Endothelial cell of umbilical vein (primary cell): ENCODE results near the gene DDR2. TPM values are rescaled to one million over a fixed set of nuclear protein-coding genes. Genes with fewer than 3 reads are reported as not detected.

Experiments used
- BruUV-seq: library from RNA; stranded (reverse); fragments of 400-500 nt; replicated peaks from 2 replicates; lab custom pipeline; 2021; lab: Mats Ljungman, UMichigan
- CTCF ChIA-PET: fragments of 300-600, 350-600 bp; sonication (Branson Sonifier 250); formaldehyde crosslinking; loops from one replicate; lab custom pipeline; 2021; ENCODE audit warnings: antibody characterized with exemption, inconsistent platforms; lab: Charles Lee
- POLR2A ChIA-PET: fragments of 300-600, 350-600 bp; sonication (Branson Sonifier 250); formaldehyde crosslinking; loops from one replicate; lab custom pipeline; 2021; ENCODE audit warnings: antibody characterized with exemption, inconsistent platforms; lab: Charles Lee
- DNase-seq: peaks from one replicate; pipeline ENCODE4 v3.0.0-alpha.2; 2011; ENCODE audit warnings: low read depth, low spot score
- FAIRE-seq: peaks from 2 replicates; lab custom pipeline; 2011; peaks lifted over from hg19 to GRCh38; lab: Jason Lieb, UNC
- H2AFZ ChIP-seq: 2 replicates; pipeline ENCODE4 v1.6.0; 2012; ENCODE audit warnings: low read depth, low read length, control low read depth, inconsistent platforms
- H3K27ac ChIP-seq: 2 replicates; pipeline ENCODE4 v1.5.1; 2011; ENCODE audit warnings: low read depth, mild to moderate bottlenecking, control low read depth, low read length, moderate library complexity; ENCODE audit not compliant: insufficient read depth
- H3K27me3 ChIP-seq, 2 experiments: 2 replicates each; pipeline versions ENCODE4 v1.6.0 to v1.6.1; 2011; ENCODE audit warnings: low read length in 2 of 2, mixed read lengths in 1 of 2; ENCODE audit not compliant: control insufficient read depth in 2 of 2, insufficient read depth in 2 of 2
- H3K36me3 ChIP-seq, 2 experiments: 2 replicates in 1 of 2; 3 replicates in 1 of 2; pipeline ENCODE4 v1.5.1; 2011; ENCODE audit warnings: low read length in 2 of 2, mild to moderate bottlenecking in 1 of 2, moderate library complexity in 1 of 2; ENCODE audit not compliant: control insufficient read depth in 2 of 2, insufficient read depth in 2 of 2; ENCODE audit errors: extremely low read depth in 1 of 2
- H3K4me1 ChIP-seq: 3 replicates; pipeline ENCODE4 v1.5.1; 2011; ENCODE audit warnings: mild to moderate bottlenecking, low read length; ENCODE audit not compliant: control insufficient read depth, insufficient read depth; ENCODE audit errors: extremely low read depth
- H3K4me2 ChIP-seq: 2 replicates; pipeline ENCODE4 v1.6.1; 2011; ENCODE audit warnings: low read length, control low read depth, mixed read lengths; ENCODE audit not compliant: insufficient read depth
- H3K4me3 ChIP-seq, 3 experiments: fragments of 200-600 bp in 1 of 3; sonication (generic), shearing (Covaris generic) in 1 of 3; replicated peaks in 1 of 3; 2 replicates each; pipeline ENCODE4 v1.5.1; 2011 to 2016; ENCODE audit warnings: control low read depth in 3 of 3, low read length in 3 of 3, mild to moderate bottlenecking in 2 of 3, inconsistent platforms in 1 of 3, low read depth in 1 of 3, moderate library complexity in 1 of 3; ENCODE audit not compliant: insufficient read depth in 1 of 3
- H3K79me2 ChIP-seq: 2 replicates; pipeline ENCODE4 v1.6.0; 2012; ENCODE audit warnings: low read length, inconsistent platforms; ENCODE audit not compliant: control insufficient read depth, insufficient read depth
- H3K9ac ChIP-seq: replicated peaks from 2 replicates; pipeline ENCODE3; 2011; ENCODE audit warnings: low read length, control low read depth; ENCODE audit not compliant: insufficient read depth; ENCODE audit errors: extremely low read depth
- H3K9me1 ChIP-seq: replicated peaks from 3 replicates; pipeline ENCODE4 v1.6.0; 2011; ENCODE audit warnings: mild to moderate bottlenecking, low read length; ENCODE audit not compliant: control insufficient read depth, insufficient read depth; ENCODE audit errors: extremely low read depth
- H3K9me3 ChIP-seq: replicated peaks from 2 replicates; pipeline ENCODE4 v1.5.1; 2012; ENCODE audit warnings: low read length, inconsistent platforms; ENCODE audit not compliant: control insufficient read depth, insufficient read depth
- H4K20me1 ChIP-seq: replicated peaks from 2 replicates; pipeline ENCODE3; 2011; ENCODE audit warnings: mild to moderate bottlenecking, low read length; ENCODE audit not compliant: control insufficient read depth, insufficient read depth; ENCODE audit errors: extremely low read depth
- EZH2 ChIP-seq: IDR thresholded peaks from 2 replicates; pipeline ENCODE4 v1.6.1; 2012; ENCODE audit warnings: borderline replicate concordance, low read depth, mild to moderate bottlenecking, moderate library complexity, low read length, inconsistent platforms; ENCODE audit not compliant: severe bottlenecking
- FOS ChIP-seq: IDR thresholded peaks from 2 replicates; pipeline ENCODE4 v1.6.1; 2011; ENCODE audit warnings: mild to moderate bottlenecking, low read length, moderate library complexity, borderline replicate concordance; ENCODE audit not compliant: insufficient read depth
- GATA2 ChIP-seq: IDR thresholded peaks from 2 replicates; pipeline ENCODE4 v1.7.0; 2011; ENCODE audit warnings: low read depth, mild to moderate bottlenecking, moderate library complexity, mixed read lengths, low read length; ENCODE audit not compliant: insufficient read length, insufficient read depth
- JUN ChIP-seq: IDR thresholded peaks from 2 replicates; pipeline ENCODE4 v1.6.1; 2011; ENCODE audit warnings: borderline replicate concordance, low read depth; ENCODE audit not compliant: insufficient read length, insufficient read depth
- MYC ChIP-seq: IDR thresholded peaks from one replicate; pipeline ENCODE4 v1.6.1; 2011; ENCODE audit warnings: mild to moderate bottlenecking, low read depth, low read length
- POLR2A ChIP-seq: IDR thresholded peaks from 2 replicates; pipeline ENCODE4 v1.6.1; 2012; ENCODE audit warnings: low read depth, mild to moderate bottlenecking, control low read depth, low read length
- POLR2AphosphoS5 ChIP-seq: IDR thresholded peaks from 2 replicates; pipeline ENCODE4 v1.6.1; 2012; ENCODE audit warnings: low read depth, mild to moderate bottlenecking, control low read depth, low read length, moderate library complexity; ENCODE audit not compliant: insufficient read depth
- dilution Hi-C: fragments of 300-500 bp; cut with MboI; formaldehyde crosslinking; loops from one replicate; pipeline ENCODE4 v1.15.0; 2019; ENCODE audit warnings: low sequenced_read_pairs; ENCODE audit not compliant: extremely low pct_ligation_motif_present
- intact Hi-C: fragments of 100-400 bp; cut with micrococcal nuclease; formaldehyde crosslinking; loops from one replicate; pipeline ENCODE4 v1.10.0; 2022
- polyA plus RNA-seq, 4 experiments: library from polyadenylated mRNA; depleted of rRNA in 3 of 4; stranded (reverse) in 3 of 4; unstranded in 1 of 4; fragments of >200 nt; gene quantifications; 2 replicates each; pipeline versions ENCODE4 v1.2.1 to v1.2.3, GENCODE V29; 2011 to 2012; ENCODE audit warnings: missing spikeins in 1 of 4
- total RNA-seq: library from RNA; stranded (reverse); gene quantifications from 2 replicates; pipeline ENCODE4 v1.2.3, GENCODE V29; 2021
- TF ChIP-seq, protein P1 (sequence below), 2 donors: IDR thresholded peaks; 1 replicate in 1 of 2; 2 replicates in 1 of 2; pipeline ENCODE4 v1.5.1; 2011; ENCODE audit warnings: low read length in 2 of 2, mild to moderate bottlenecking in 2 of 2, moderate library complexity in 2 of 2, control low read depth in 1 of 2, inconsistent platforms in 1 of 2, low read depth in 1 of 2; ENCODE audit not compliant: insufficient read depth in 1 of 2; ENCODE audit errors: extremely low read depth in 1 of 2
- TF ChIP-seq, protein P2 (sequence below): IDR thresholded peaks from 2 replicates; pipeline ENCODE4 v1.6.1; 2011; ENCODE audit not compliant: insufficient read depth, insufficient read length

DDR2 gene
- total and polyA plus RNA-seq, 2 donors (not counting 3 experiments of a cell fraction or from before 2014, with no cell fraction given), result 27.8 to 30.8 TPM

DNA sequence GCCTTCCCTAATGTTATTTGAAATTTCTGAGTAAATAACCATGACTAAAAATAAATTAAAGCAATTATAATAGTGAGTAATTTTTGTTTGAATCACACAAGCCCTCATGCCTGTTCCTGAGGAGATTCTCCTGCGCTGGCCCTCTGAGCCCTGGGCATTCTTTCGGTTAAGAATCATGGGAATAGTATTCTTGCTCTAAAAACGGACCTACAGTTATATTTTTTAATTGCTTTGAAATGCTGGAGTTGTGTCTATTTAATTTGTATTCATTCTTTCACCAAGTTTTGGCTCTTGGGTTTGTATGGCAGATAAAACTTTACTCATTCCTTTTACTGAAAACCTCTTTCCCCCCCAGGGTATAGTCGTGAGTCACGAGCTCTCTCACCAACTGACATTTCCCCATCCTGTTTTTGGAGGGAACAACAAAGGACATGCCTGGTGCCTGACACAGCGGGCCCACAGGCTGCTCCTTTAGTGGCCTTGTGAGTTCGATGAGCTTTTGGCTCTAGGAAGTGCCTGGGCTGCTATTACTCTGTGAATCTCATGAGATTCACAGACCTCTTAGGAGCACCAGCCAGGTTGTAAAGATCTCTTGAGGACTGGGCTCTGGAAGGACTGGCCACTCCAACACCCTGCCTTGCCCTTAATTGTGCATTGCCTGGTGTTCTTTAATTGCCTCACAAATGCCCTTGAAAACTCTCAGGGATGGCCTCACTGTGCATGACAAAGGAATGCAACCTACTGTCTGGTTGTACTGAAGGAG, 58.6 kb downstream of the DDR2 start:
- Histone ChIP-seq H3K79me2 (peaks cover 6% of the 10 kb centered on the region), H3K27me3 (no peaks in the 10 kb centered on the region), H3K27ac (peak overlapping the region; percentile 64), H3K4me1 (peaks cover 31% of the 10 kb centered on the region), H3K4me3 (no peak overlapping the region), H2AFZ (no peak overlapping the region), H3K9me1 (no peaks in the 10 kb centered on the region), H3K36me3 (no peaks in the 10 kb centered on the region), H3K9ac (peak overlapping the region; percentile 26), H3K9me3 (no peaks in the 10 kb centered on the region), H4K20me1 (no peaks in the 10 kb centered on the region), H3K4me2 (peak overlapping the region; percentile 54)
- DNase-seq, result peak; percentile 94
- intact Hi-C loops (loop anchor here (1.0 to 2.0 kb wide), 4 partner anchors 15 to 66 kb away; partner anchors contain the start of gene DDR2), dilution Hi-C loops (no loop called here)
- FAIRE-seq, result peak; percentile 93
- TSS peak; percentile 64 for BruUV-seq
- CTCF ChIA-PET, result interaction anchor here (0.9 to 4.5 kb wide), 9 partner anchors 9 to 78 kb away, joined by 3 to 20 read pairs (median 4); no protein-coding TSS in a partner anchor
- POLR2A ChIA-PET, result interaction anchor here (0.8 to 1.3 kb wide), 3 partner anchors 15 to 183 kb away, joined by 3 to 5 read pairs (median 3); partner anchors contain the start of gene DDR2
- TF ChIP-seq GATA2 (peak; percentile 47), POLR2A (no peak), POLR2AphosphoS5 (peak; percentile 72), MYC (peak; percentile 32), JUN (peak; percentile 71), FOS (peak; percentile 97), EZH2 (no peak)
- TF ChIP-seq, protein P1, sequence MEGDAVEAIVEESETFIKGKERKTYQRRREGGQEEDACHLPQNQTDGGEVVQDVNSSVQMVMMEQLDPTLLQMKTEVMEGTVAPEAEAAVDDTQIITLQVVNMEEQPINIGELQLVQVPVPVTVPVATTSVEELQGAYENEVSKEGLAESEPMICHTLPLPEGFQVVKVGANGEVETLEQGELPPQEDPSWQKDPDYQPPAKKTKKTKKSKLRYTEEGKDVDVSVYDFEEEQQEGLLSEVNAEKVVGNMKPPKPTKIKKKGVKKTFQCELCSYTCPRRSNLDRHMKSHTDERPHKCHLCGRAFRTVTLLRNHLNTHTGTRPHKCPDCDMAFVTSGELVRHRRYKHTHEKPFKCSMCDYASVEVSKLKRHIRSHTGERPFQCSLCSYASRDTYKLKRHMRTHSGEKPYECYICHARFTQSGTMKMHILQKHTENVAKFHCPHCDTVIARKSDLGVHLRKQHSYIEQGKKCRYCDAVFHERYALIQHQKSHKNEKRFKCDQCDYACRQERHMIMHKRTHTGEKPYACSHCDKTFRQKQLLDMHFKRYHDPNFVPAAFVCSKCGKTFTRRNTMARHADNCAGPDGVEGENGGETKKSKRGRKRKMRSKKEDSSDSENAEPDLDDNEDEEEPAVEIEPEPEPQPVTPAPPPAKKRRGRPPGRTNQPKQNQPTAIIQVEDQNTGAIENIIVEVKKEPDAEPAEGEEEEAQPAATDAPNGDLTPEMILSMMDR (IDR thresholded peaks at IDR 0.05; ENCODE audit: extremely low read depth in 1 of 2, insufficient read depth in 1 of 2, low read depth in 1 of 2, low read length in 2 of 2), result no peak
- TF ChIP-seq, protein P2, sequence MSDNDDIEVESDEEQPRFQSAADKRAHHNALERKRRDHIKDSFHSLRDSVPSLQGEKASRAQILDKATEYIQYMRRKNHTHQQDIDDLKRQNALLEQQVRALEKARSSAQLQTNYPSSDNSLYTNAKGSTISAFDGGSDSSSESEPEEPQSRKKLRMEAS, result peak; percentile 77
